AG04449 (cell line): Measurements from ENCODE around the gene ALKBH7.
A peak's percentile ranks its signal among the peaks of the same experiment; 100 is the strongest.

ENCODE experiments used
- CTCF ChIA-PET: fragments of 350-600 bp; formaldehyde crosslinking; extraction: SDS; loops from one replicate; lab custom pipeline; 2021; ENCODE audit warnings: antibody characterized with exemption; lab: Yijun Ruan, JAX
- POLR2A ChIA-PET: fragments of 400-600, 350-600 bp; formaldehyde crosslinking; extraction: SDS; loops from one replicate; lab custom pipeline; 2020; ENCODE audit warnings: antibody characterized with exemption, inconsistent platforms; lab: Yijun Ruan, JAX
- DNase-seq: peaks from one replicate; pipeline ENCODE4 v3.0.0-alpha.2; 2010; ENCODE audit warnings: low read depth, low spot score
- H3K4me3 ChIP-seq: 2 replicates; pipeline ENCODE4 v1.5.1; 2011; ENCODE audit warnings: low read depth, mild to moderate bottlenecking, control low read depth, low read length
- TF ChIP-seq, protein P1 (sequence below): IDR thresholded peaks from one replicate; pipeline ENCODE4 v1.5.1; 2011; ENCODE audit warnings: mild to moderate bottlenecking, moderate library complexity, low read length, control low read depth, inconsistent platforms; ENCODE audit not compliant: insufficient read depth; ENCODE audit errors: missing control alignments

The ALKBH7 gene, protein sequence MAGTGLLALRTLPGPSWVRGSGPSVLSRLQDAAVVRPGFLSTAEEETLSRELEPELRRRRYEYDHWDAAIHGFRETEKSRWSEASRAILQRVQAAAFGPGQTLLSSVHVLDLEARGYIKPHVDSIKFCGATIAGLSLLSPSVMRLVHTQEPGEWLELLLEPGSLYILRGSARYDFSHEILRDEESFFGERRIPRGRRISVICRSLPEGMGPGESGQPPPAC

DNA sequence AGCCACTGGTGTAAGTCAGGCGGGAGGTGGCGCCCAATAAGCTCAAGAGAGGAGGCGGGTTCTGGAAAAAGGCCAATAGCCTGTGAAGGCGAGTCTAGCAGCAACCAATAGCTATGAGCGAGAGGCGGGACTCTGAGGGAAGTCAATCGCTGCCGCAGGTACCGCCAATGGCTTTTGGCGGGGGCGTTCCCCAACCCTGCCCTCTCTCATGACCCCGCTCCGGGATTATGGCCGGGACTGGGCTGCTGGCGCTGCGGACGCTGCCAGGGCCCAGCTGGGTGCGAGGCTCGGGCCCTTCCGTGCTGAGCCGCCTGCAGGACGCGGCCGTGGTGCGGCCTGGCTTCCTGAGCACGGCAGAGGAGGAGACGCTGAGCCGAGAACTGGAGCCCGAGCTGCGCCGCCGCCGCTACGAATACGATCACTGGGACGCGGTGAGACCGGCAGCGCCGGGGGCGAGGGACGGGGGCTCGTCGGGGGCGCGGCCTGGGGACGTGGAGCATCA lies at the start of gene ALKBH7:
TSS of gene ALKBH7 (plus strand) at position 201 of the 502 bp plus-strand sequence. CDS start at position 228, 27 bp downstream.
- peak within 1 kb of the TSS; percentile 85 for H3K4me3 ChIP-seq
- POLR2A ChIA-PET: interaction anchor here (0.6 to 1.7 kb wide), 7 partner anchors 12 to 364 kb away, joined by 3 to 17 read pairs (median 4); partner anchors contain the start of genes CLPP, GTF2F1 and KHSRP
- TF ChIP-seq, protein P1, sequence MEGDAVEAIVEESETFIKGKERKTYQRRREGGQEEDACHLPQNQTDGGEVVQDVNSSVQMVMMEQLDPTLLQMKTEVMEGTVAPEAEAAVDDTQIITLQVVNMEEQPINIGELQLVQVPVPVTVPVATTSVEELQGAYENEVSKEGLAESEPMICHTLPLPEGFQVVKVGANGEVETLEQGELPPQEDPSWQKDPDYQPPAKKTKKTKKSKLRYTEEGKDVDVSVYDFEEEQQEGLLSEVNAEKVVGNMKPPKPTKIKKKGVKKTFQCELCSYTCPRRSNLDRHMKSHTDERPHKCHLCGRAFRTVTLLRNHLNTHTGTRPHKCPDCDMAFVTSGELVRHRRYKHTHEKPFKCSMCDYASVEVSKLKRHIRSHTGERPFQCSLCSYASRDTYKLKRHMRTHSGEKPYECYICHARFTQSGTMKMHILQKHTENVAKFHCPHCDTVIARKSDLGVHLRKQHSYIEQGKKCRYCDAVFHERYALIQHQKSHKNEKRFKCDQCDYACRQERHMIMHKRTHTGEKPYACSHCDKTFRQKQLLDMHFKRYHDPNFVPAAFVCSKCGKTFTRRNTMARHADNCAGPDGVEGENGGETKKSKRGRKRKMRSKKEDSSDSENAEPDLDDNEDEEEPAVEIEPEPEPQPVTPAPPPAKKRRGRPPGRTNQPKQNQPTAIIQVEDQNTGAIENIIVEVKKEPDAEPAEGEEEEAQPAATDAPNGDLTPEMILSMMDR: no peak
- peak; percentile 99 for DNase-seq
- CTCF ChIA-PET: interaction anchor here (0.7 to 1.1 kb wide), 4 partner anchors 9 to 385 kb away, joined by 3 to 5 read pairs (median 4); no protein-coding TSS in a partner anchor

DNA sequence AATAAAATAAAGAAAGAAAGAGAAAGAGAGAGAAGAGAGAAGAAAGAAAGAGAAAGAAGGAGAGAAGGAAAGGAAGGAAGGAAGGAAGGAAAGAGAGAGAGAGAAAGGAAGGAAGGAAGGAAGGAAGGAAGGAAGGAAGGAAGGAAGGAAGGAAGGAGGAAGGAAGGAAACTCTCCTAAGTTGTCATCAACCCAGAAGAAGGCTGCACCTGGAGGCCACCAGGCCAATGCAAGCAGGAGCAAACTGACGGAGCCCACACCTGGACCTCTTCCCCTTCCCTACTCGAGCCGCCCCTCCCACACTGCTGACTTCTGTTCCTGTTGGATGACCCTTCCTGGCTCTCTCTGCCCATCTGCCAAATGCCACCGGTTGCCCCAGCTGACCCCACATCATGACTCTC lies 47.8 kb upstream of the ALKBH7 start:
- TF ChIP-seq, protein P1: no peak
- ChIA-PET CTCF (no interaction called here), POLR2A (interaction anchor here (0.7 kb wide), 1 partner anchor 54 kb away, joined by 4 read pairs; no protein-coding TSS in a partner anchor)
- DNase-seq: no peak
- H3K4me3 ChIP-seq: no peak overlapping the region

DNA sequence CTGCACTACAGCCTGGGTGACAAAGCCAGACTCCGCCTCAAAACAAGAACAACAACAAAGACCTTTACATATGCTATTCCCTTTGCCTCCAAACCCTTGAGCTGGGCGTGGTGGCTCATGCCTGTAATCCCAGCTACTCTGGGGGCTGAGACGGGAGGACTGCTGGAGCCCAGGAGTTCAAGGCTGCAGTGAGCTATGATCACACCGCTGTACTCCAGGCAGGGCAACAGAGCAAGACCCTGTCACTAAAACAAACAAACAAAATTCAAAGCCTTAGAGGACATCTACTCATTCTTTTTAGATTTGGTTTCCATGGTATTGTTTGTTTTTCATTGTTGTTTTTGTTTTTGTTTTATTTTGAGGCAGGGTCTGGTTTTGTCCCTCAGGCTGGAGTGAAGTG lies 47.0 kb upstream of the ALKBH7 start:
- DNase-seq: no peak
- ChIA-PET CTCF (no interaction called here), POLR2A (no interaction called here)
- H3K4me3 ChIP-seq: no peak overlapping the region
- TF ChIP-seq, protein P1: no peak

DNA sequence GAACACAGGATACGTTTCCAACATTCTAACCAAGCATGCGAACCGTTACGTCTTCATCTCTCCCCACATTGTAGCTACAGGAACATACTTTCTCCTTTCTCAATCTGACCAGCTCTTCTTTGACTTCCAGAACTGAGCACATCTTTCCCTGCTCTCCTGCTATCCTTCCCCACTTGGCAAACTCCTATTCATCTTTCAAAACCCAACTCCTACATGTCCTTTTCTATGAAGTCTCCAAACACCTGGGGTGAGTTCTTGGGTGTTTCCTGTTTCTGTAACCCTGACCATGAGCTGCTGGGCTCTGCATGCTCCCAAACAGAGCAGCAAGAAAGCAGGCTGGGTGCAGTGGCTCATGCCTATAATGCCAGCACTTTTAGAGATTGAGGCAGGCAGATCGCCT lies 45.8 kb upstream of the ALKBH7 start:
- no peak for DNase-seq
- ChIA-PET POLR2A (no interaction called here), CTCF (no interaction called here)
- no peak overlapping the region for H3K4me3 ChIP-seq
- TF ChIP-seq, protein P1: no peak

DNA sequence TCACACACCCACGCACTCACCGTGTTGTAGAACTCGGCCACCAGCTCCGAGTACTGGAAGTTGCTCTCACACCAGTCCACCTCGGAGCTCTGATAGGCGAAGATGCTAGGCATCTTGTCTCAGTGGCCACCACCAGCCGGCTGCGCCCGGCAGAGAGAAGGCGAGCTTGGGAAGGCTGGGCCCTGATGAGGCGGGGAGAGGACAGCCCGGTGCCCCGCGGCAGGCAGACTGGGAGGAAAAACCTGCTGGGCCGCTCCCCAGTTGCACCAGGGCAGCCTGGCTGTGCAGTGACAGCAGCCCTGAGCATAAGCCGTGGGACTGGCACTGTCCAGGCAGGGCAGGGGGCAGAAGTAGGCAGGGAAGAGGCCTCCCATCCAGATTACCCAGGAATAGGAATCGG lies 39.2 kb upstream of the ALKBH7 start, which contains the start of gene ACER1:
TSS of gene ACER1 (minus strand) at position 174 of the 400 bp plus-strand sequence. CDS start at position 113, 61 bp downstream.
- ChIA-PET POLR2A (no interaction called here), CTCF (no interaction called here)
- H3K4me3 ChIP-seq: no peak within 1 kb of the TSS
- TF ChIP-seq, protein P1: no peak
- DNase-seq: no peak
